GM19025 (cell line): Measurements from ENCODE around the gene NRG3.

Experiments used
- ATAC-seq: cut with Tn5 transposase; IDR thresholded peaks from one replicate; pipeline ENCODE4 v1.9.1; 2021; ENCODE audit warnings: mild to moderate bottlenecking, low read depth, moderate library complexity; ENCODE audit not compliant: unreplicated experiment

NRG3 gene

GRCh38 chr10:83023662-83024061 lies 1148.7 kb downstream of the NRG3 start:
- no peak for ATAC-seq
